Activated CD4-positive, CD25-positive, alpha-beta regulatory T cell treated with anti-CD3 and anti-CD28 coated beads, Interleukin-2, amount 50 U/mL, for 72 hours (primary cell): ENCODE results near the gene NOL4L.

Experiments used
- DNase-seq: peaks from one replicate; pipeline ENCODE4 v3.0.0; 2021

The NOL4L gene, protein sequence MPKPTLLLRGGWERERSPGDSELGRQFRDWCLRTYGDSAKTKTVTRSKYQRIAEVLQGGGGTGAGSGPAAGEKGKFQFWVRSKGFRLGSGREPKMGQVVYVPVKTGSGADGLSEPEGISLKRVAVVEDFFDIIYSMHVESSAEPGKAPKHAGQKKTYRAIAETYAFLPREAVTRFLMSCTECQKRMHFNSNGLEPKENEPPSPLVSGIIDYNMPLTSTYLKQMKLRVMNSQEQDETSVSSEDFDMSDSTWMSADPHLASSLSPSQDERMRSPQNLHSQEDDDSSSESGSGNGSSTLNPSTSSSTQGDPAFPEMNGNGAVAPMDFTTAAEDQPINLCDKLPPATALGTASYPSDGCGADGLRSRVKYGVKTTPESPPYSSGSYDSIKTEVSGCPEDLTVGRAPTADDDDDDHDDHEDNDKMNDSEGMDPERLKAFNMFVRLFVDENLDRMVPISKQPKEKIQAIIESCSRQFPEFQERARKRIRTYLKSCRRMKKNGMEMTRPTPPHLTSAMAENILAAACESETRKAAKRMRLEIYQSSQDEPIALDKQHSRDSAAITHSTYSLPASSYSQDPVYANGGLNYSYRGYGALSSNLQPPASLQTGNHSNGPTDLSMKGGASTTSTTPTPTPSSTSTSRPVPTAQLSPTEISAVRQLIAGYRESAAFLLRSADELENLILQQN

DNA sequence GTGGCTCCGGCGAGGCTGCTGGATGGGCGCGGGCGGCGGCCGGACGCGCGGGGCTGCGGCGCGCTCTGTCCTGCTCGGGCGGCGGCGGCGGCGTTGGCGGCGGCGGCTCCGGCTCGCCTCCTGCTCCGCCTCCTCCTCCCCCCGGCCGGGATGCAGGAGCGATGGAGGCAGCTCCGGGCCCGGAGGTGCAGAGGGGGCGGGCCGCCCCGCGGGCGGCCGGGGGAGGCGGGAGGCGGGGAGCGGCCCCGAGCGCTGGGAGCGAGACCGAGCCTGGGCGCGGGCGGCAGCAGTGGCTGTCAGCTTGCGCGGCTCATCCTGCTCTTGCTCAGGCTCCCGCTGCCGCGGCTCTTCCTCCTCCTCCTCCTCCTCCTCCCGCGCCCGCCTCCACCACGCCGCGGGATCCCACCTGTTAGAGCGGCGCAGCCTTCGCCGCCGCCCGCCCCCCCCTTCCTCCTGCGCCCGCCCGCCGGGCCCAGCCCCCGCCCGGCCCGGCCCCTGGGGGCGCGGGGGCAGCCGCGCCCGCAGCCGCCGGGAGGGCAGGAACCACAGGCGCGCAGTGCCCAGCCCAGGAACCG, at the start of gene NOL4L:
NOL4L (minus strand) TSS at position 323 of the 575 bp plus-strand sequence. CDS start 443 bp downstream, outside the sequence.
- DNase-seq, result peak; percentile 49

- no peak for DNase-seq
Measured at GRCh38 chr20:32634041-32634805, 49.1 kb upstream of the NOL4L start.

- no peak for DNase-seq
Measured at GRCh38 chr20:32632461-32633354, 47.6 kb upstream of the NOL4L start.

GRCh38 chr20:32631933-32632460, 46.9 kb upstream of the NOL4L start:
- DNase-seq, result no peak

- no peak for DNase-seq
Measured at GRCh38 chr20:32629813-32630212, 44.7 kb upstream of the NOL4L start.

- no peak for DNase-seq
Measured at GRCh38 chr20:32628960-32629530, 43.9 kb upstream of the NOL4L start.

- no peak for DNase-seq
Measured at GRCh38 chr20:32626859-32627636, 41.9 kb upstream of the NOL4L start.

GRCh38 chr20:32626407-32626806, 41.3 kb upstream of the NOL4L start:
- DNase-seq, result no peak

- no peak for DNase-seq
Measured at GRCh38 chr20:32625996-32626395, 40.9 kb upstream of the NOL4L start.

- DNase-seq, result no peak
Measured at GRCh38 chr20:32624687-32625345, 39.7 kb upstream of the NOL4L start.

DNA sequence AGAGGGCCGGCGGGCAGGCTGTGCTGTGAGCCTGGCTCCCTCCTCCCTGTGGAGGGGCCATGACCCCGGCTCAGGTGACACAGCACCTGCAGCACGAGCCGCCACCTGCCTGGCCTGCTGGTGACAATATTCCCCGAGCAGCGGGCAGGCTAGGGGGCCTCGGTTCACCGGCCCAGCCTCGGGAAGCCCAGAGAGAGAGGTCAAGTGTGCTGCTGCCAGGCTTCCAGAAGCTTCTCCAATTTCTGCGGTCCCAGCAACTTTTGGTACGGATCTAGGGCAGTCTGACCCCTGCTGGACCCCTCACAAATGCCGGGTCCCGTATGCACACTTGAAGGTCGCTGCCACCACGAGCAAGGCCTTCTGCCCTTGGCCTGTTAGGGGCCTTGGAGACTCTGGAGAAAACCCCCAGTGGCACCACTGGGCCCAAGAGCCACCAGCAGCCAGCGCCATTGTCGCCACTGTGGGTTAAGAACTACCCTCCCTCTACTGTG, 38.6 kb upstream of the NOL4L start:
- DNase-seq, result no peak

DNA sequence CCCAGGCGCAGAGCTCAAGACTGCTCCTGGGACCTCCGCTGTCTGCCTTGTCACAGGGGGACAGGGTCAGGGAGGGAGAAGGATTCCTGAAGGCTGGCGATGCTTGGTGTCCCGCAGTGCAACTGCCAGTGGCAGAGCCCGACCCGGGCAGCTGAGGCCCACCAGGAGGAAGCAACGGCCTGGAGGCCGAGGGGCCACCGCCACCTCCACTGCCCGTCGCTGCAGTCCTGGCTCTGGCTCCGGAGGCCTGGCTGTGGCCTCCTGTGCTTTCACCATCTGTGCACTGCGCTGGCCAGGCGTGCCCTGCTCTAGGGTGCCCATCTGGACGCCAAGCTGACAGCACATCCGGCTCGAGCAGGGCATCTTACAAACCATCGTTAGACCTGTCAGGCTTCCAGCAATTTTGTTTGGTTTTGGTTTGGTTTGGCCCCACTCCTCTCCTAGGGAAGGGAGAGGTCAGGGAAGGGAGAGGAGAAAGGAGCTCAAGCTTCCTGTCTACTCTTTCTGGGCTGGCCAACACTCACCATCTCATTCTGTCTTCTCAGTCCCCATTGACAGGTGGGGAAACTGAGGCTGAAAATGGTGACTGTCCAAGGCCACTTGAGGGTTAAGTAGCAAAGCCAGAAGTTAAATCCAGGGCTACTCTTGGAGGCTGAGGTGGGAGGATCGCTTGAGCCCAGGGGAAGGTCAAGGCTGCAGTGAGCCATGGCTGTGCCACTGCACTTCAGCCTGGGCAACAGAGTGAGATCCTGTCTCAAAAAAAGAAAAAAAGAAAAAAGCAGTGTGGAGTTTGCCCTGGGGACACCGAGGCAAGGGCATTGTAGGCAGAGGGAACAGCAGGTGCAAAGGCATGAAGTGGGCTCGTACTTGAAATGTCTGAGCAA, 37.7 kb upstream of the NOL4L start:
- no peak for DNase-seq

GRCh38 chr20:32621891-32622584, 36.9 kb upstream of the NOL4L start:
- no peak for DNase-seq

- no peak for DNase-seq
Measured at GRCh38 chr20:32621071-32621890, 36.1 kb upstream of the NOL4L start.

DNA sequence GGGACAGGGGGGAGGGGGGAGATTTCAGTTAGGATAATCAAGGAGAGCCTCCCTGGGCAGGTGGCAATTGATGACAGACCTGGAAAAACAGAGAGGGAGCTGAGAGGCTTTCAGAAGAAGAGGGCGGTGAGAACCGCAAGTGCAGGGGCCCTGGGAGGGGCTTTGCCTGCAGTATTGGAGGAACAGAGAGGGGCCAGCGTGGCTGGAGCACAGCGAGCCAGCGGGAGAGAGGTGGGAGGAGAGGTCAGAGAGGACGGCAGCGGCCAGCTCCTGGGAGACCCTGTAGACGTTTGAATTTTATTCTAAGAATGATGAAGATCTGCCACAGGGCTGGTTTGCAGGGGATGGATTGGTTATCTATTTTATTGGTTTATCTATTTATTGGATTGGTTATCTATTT, 34.5 kb upstream of the NOL4L start:
- no peak for DNase-seq

GRCh38 chr20:32614772-32615171, 29.6 kb upstream of the NOL4L start:
- no peak for DNase-seq

DNA sequence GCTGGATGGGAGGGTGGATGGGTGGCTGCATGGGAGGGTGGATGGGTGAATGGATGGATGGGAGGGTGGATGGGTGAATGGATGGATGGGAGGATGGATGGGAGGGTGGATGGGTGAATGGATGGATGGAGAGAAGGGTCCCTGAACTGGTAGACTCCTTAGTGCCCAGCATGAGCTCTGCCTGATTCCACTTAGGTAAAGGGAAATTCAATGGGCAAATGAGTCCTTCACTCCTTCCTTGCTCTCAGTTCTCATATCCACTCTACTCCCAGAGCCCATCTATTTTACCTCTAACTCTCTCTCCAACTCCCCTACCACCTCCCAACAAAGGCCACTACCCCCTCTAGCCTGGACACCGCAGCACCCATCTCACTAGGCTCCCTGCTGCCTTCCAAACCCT, 29.2 kb upstream of the NOL4L start:
- DNase-seq, result no peak
